LNCAP (cell line): ENCODE results near the gene LSM3.

Source experiments
- CTCF ChIP-seq: fragments of 450-650 bp; IDR thresholded peaks from 2 replicates; pipeline ENCODE4 v1.5.1; 2017; ENCODE audit warnings: mild to moderate bottlenecking

The LSM3 gene

DNA sequence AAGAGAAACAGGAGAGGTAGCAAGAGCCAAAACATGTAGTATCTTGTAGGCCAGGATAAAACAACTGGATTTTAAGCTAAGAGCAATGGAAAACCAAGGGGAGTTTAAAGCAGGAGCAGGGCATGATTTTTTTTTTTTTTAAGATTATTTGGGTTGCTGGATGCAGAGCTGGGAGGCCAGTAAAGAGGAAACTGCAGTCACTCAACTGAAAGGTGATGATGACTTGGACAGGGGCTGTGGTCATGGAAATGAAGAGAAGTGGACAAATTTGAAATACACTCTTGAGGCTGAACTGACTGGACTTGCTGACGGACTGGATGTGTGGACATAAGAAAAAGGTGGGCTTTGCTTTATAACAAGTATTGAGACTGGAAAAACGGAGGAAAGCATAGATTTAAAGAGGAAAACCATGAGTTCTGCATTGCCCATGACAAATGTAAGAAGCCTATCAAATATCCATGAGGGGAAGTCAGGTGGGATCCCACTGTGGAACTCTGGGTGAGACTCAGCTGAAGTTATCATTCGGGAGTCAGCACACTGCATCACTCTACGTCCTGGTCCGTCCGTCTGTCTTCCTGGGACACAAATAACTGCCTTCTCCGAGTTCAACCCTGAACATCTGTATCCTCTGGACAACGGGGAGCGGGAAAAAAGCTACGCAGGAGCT lies 904 bp upstream of the LSM3 start:
- no peak for TF ChIP-seq CTCF

- TF ChIP-seq CTCF = no peak
Observed at GRCh38 chr3:14179114-14179465, 473 bp downstream of the LSM3 start.

GRCh38 chr3:14179795-14180194 lies 1.2 kb downstream of the LSM3 start:
- TF ChIP-seq CTCF = no peak

- TF ChIP-seq CTCF = no peak
Observed at GRCh38 chr3:14181253-14181652, 2.6 kb downstream of the LSM3 start.

DNA sequence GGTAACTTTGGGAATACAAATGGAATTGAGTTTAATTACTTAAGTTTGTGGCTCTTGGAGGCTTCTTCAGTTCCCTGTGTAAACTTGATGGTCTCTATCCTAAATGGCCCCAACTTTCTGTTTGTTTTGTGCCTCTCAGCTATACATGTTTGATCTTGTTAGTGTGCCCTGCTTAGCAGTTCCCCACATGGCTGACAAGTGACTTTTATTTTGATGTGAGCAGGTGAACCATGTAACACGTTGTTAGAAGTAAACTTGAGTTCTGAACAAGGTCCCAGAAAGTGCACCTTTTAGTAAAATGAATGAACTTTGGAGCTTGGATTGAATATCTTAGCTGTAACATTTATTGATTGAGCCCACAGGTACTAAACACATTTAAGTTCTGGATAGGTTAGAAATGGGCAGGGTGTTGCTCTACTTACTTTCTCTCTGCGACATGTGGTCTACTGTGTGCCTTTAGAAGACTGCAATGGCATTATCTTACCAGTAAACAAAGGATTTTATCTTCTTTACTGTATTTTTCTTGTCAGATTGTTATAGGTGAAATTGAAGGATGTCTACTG lies 4.5 kb downstream of the LSM3 start:
- no peak for TF ChIP-seq CTCF

- TF ChIP-seq CTCF = no peak
Observed at GRCh38 chr3:14186854-14187458, 8.3 kb downstream of the LSM3 start.

DNA sequence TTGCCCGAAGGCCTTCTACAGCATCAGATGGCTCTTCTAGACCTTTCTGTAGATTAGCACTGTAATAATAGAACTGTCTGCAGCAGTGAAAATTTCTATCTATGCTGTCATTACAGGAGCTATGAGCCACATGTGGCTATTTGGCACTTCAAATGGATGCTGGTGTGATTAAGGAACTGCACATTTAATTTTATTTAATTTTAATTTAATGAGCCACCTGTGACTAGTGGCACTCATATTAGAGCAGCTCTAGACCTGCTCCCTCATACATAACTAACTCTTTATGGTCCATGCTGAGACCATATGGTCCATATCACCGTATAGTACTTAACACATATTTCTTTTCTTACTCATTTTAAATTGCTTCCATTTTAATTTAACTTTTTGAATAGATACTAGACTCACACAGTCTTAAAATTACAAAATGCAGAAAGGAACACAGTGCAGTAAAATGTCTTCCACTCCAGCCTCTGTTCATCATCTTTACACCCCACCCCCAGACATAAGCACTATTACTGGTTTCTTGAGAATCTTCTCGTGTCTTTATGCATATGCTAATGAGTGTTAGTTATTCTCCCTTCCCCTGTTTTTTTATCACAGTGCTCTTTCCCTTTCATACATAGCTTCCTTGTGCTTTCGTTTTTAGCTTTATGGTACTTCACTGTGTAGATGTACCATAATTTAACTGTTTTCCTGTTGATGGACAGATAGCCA lies 9.6 kb downstream of the LSM3 start:
- TF ChIP-seq CTCF = no peak
